Mesothelial cell of epicardium (in vitro differentiated cells): ENCODE measurements around the gene COL15A1. TPM values are rescaled to one million over a fixed set of nuclear protein-coding genes. Genes with fewer than 3 reads are reported as not detected.

Experiments
- DNase-seq, 2 experiments: peaks; one replicate each; pipeline ENCODE4 v3.0.0; 2021; ENCODE audit warnings: low spot score in 2 of 2; ENCODE audit not compliant: unreplicated experiment in 2 of 2
- H3K27ac Mint-ChIP-seq: 2 replicates; pipeline ENCODE4 v1.8.0; 2021; ENCODE audit warnings: mixed read lengths
- H3K27me3 Mint-ChIP-seq: 2 replicates; pipeline ENCODE4 v1.8.0; 2021; ENCODE audit warnings: low read depth, mixed read lengths
- H3K36me3 Mint-ChIP-seq: 2 replicates; pipeline ENCODE4 v1.8.0; 2021; ENCODE audit warnings: mixed read lengths
- H3K4me1 Mint-ChIP-seq: 2 replicates; pipeline ENCODE4 v1.8.0; 2021; ENCODE audit warnings: mixed read lengths
- H3K4me3 Mint-ChIP-seq: 2 replicates; pipeline ENCODE4 v1.8.0; 2021; ENCODE audit warnings: mild to moderate bottlenecking, moderate library complexity, mixed read lengths
- H3K9me3 Mint-ChIP-seq: 2 replicates; pipeline ENCODE4 v1.8.0; 2021; ENCODE audit warnings: mixed read lengths
- CTCF ChIP-seq: fragments of 200-600 bp; sonication (generic); IDR thresholded peaks from one replicate; pipeline ENCODE4 v1.5.0; 2021; ENCODE audit warnings: antibody characterized with exemption; ENCODE audit not compliant: unreplicated experiment
- total RNA-seq: library from RNA; stranded (reverse); gene quantifications from 3 replicates; pipeline ENCODE4 v1.2.1, GENCODE V29; 2021

Gene COL15A1
- total RNA-seq, 1 donor from 2014 or later = 50.1 TPM

GRCh38 chr9:99069075-99069474, 125.4 kb downstream of the COL15A1 start:
- TF ChIP-seq CTCF = no peak
- no peak for DNase-seq
- no peak overlapping the region for H3K4me3 Mint-ChIP-seq

GRCh38 chr9:99069546-99069945, 125.8 kb downstream of the COL15A1 start:
- H3K9me3 Mint-ChIP-seq = no peaks in the 10 kb centered on the region
- no peaks in the 10 kb centered on the region for H3K36me3 Mint-ChIP-seq
- TF ChIP-seq CTCF = no peak
- H3K27me3 Mint-ChIP-seq = no peaks in the 10 kb centered on the region
- H3K4me3 Mint-ChIP-seq = no peak overlapping the region
- DNase-seq = no peak
- no peak overlapping the region for H3K27ac Mint-ChIP-seq
- peaks cover 16% of the 10 kb centered on the region for H3K4me1 Mint-ChIP-seq

More at GRCh38 chr9:99069075-99069474, 125.4 kb downstream of the COL15A1 start:
- no peaks in the 10 kb centered on the region for H3K9me3 Mint-ChIP-seq
- H3K27me3 Mint-ChIP-seq = no peaks in the 10 kb centered on the region
- H3K4me1 Mint-ChIP-seq = peaks cover 16% of the 10 kb centered on the region
- H3K27ac Mint-ChIP-seq = no peak overlapping the region
- no peaks in the 10 kb centered on the region for H3K36me3 Mint-ChIP-seq

GRCh38 chr9:99070681-99071080, 127.0 kb downstream of the COL15A1 start:
- Mint-ChIP-seq H3K9me3 (no peaks in the 10 kb centered on the region), H3K36me3 (no peaks in the 10 kb centered on the region), H3K27ac (no peak overlapping the region), H3K27me3 (no peaks in the 10 kb centered on the region), H3K4me3 (no peak overlapping the region), H3K4me1 (peaks cover 16% of the 10 kb centered on the region)
- no peak for DNase-seq
- no peak for TF ChIP-seq CTCF

- no peaks in the 10 kb centered on the region for H3K36me3 Mint-ChIP-seq
- no peaks in the 10 kb centered on the region for H3K9me3 Mint-ChIP-seq
- TF ChIP-seq CTCF = no peak
- no peaks in the 10 kb centered on the region for H3K27me3 Mint-ChIP-seq
- no peak for DNase-seq
- H3K4me1 Mint-ChIP-seq = peaks cover 11% of the 10 kb centered on the region
- no peak overlapping the region for H3K27ac Mint-ChIP-seq
- no peak overlapping the region for H3K4me3 Mint-ChIP-seq
Observed at GRCh38 chr9:99071313-99072039, 127.8 kb downstream of the COL15A1 start.

GRCh38 chr9:99072040-99072394, 128.3 kb downstream of the COL15A1 start:
- Mint-ChIP-seq H3K9me3 (no peaks in the 10 kb centered on the region), H3K27ac (no peak overlapping the region), H3K4me3 (no peak overlapping the region), H3K4me1 (peaks cover 6% of the 10 kb centered on the region), H3K36me3 (no peaks in the 10 kb centered on the region), H3K27me3 (no peaks in the 10 kb centered on the region)
- TF ChIP-seq CTCF = no peak
- DNase-seq = no peak

GRCh38 chr9:99073347-99073746, 129.6 kb downstream of the COL15A1 start:
- no peak for DNase-seq
- H3K4me3 Mint-ChIP-seq = no peak overlapping the region
- H3K9me3 Mint-ChIP-seq = no peaks in the 10 kb centered on the region
- H3K36me3 Mint-ChIP-seq = no peaks in the 10 kb centered on the region
- peaks cover 6% of the 10 kb centered on the region for H3K4me1 Mint-ChIP-seq
- H3K27me3 Mint-ChIP-seq = peaks cover 2% of the 10 kb centered on the region
- no peak for TF ChIP-seq CTCF
- H3K27ac Mint-ChIP-seq = no peak overlapping the region
